A549 (cell line): Measurements from ENCODE around the gene NUP58. TPM values are rescaled to one million over a fixed set of nuclear protein-coding genes. Genes with fewer than 3 reads are reported as not detected.
"Not testable (repeated sequence)": the region's sequence is repeated elsewhere in the genome, so short reads cannot be mapped to it uniquely, and the experiment has no call there.

Experiments used
- ATAC-seq, 2 experiments: fragments of 200-7000 bp in 1 of 2; fragments of >200 bp in 1 of 2; cut with Nextera tagmentation in 1 of 2; cut with Tn5 transposase in 1 of 2; 3 replicates each; pipeline versions ENCODE4 v1.8.0 to v1.9.1; 2018 to 2020; ENCODE audit warnings: mild to moderate bottlenecking in 1 of 2, moderate library complexity in 1 of 2
- CTCF ChIA-PET: fragments of 300-600 bp; sonication (Branson Sonifier 250); formaldehyde crosslinking; extraction: SDS; loops from one replicate; lab custom pipeline; 2021; ENCODE audit warnings: antibody characterized with exemption, inconsistent platforms; lab: Yijun Ruan, JAX
- POLR2A ChIA-PET: fragments of 350-600 bp; formaldehyde crosslinking; extraction: SDS; loops from one replicate; lab custom pipeline; 2021; ENCODE audit warnings: antibody characterized with exemption, inconsistent platforms; lab: Yijun Ruan, JAX
- DNase-seq, 2 experiments: peaks; one replicate each; pipeline versions ENCODE4 v3.0.0 to v3.0.0-alpha.2; 2011 to 2016; ENCODE audit warnings: low read depth in 1 of 2, low spot score in 1 of 2
- FAIRE-seq: peaks from 2 replicates; lab custom pipeline; 2011; peaks lifted over from hg19 to GRCh38; lab: Jason Lieb, UNC
- H3K27ac ChIP-seq, 2 experiments: fragments of >200 bp; sonication (Bioruptor Twin); formaldehyde crosslinking; 3 replicates each; pipeline ENCODE4 v1.5.1; 2016 to 2017
- H3K4me1 ChIP-seq: fragments of >200 bp; sonication (Bioruptor Twin); formaldehyde crosslinking; 3 replicates; pipeline ENCODE4 v1.6.1; 2016
- H3K4me2 ChIP-seq: fragments of >200 bp; sonication (Bioruptor Twin); formaldehyde crosslinking; 3 replicates; pipeline ENCODE4 v1.6.1; 2016
- H3K4me3 ChIP-seq: fragments of >200 bp; sonication (Bioruptor Twin); formaldehyde crosslinking; 3 replicates; pipeline ENCODE4 v1.5.1; 2016
- H3K9me3 ChIP-seq: fragments of >200 bp; sonication (Bioruptor Twin); formaldehyde crosslinking; 3 replicates; pipeline ENCODE4 v1.6.1; 2016
- ATOH8 ChIP-seq: fragments of 250-450 bp; sonication (Bioruptor Pico); IDR thresholded peaks from 2 replicates; pipeline ENCODE4 v1.5.0; 2020; ENCODE audit warnings: low read depth, mild to moderate bottlenecking, moderate library complexity
- CBX8 ChIP-seq: fragments of 200-600 bp; sonication (generic); IDR thresholded peaks from 2 replicates; pipeline ENCODE4 v1.6.1; 2016
- CEBPB ChIP-seq, 2 experiments: fragments of >200 bp in 1 of 2; sonication (Bioruptor Twin) in 1 of 2; formaldehyde crosslinking in 1 of 2; IDR thresholded peaks; 2 replicates each; pipeline ENCODE4 v1.6.1; 2012 to 2016
- CHD2 ChIP-seq: fragments of 150-350 bp; IDR thresholded peaks from 2 replicates; pipeline ENCODE4 v1.6.1; 2014; ENCODE audit warnings: low read length; ENCODE audit not compliant: partially characterized antibody
- E2F6 ChIP-seq: IDR thresholded peaks from 2 replicates; pipeline ENCODE4 v1.6.1; 2012; ENCODE audit warnings: low read depth, borderline replicate concordance
- EHF ChIP-seq: fragments of 250-450 bp; sonication (Bioruptor Pico); IDR thresholded peaks from 2 replicates; pipeline ENCODE4 v1.5.0; 2020; ENCODE audit warnings: mild to moderate bottlenecking
- EHMT2 ChIP-seq: fragments of 200-600 bp; sonication (generic); IDR thresholded peaks from 2 replicates; pipeline ENCODE4 v1.6.1; 2016; ENCODE audit warnings: antibody characterized with exemption, low read depth, mild to moderate bottlenecking, moderate library complexity
- ESRRA ChIP-seq: fragments of 150-350 bp; IDR thresholded peaks from 2 replicates; pipeline ENCODE4 v1.6.1; 2014; ENCODE audit warnings: mild to moderate bottlenecking, low read length, borderline replicate concordance
- GATA3 ChIP-seq: IDR thresholded peaks from 2 replicates; pipeline ENCODE4 v1.6.1; 2012; ENCODE audit warnings: borderline replicate concordance
- HOXB5 ChIP-seq: fragments of 250-450 bp; sonication (Bioruptor Pico); IDR thresholded peaks from 2 replicates; pipeline ENCODE4 v1.5.0; 2020; ENCODE audit warnings: mild to moderate bottlenecking, moderate library complexity
- JUN ChIP-seq, 2 experiments: fragments of >200 bp; sonication (Bioruptor Twin); formaldehyde crosslinking; IDR thresholded peaks; 2 replicates in 1 of 2; 3 replicates in 1 of 2; pipeline ENCODE4 v1.6.1; 2016 to 2017
- KDM5A ChIP-seq: fragments of 200-600 bp; sonication (generic); IDR thresholded peaks from 2 replicates; pipeline ENCODE4 v1.6.1; 2016; ENCODE audit warnings: antibody characterized with exemption, mild to moderate bottlenecking
- MAX ChIP-seq: IDR thresholded peaks from 2 replicates; pipeline ENCODE4 v1.6.1; 2012
- MAZ ChIP-seq: fragments of 150-350 bp; IDR thresholded peaks from 2 replicates; pipeline ENCODE4 v1.6.1; 2014; ENCODE audit warnings: antibody characterized with exemption, low read depth, low read length, borderline replicate concordance
- NFE2L2 ChIP-seq: fragments of 150-350 bp; conservative IDR thresholded peaks from 2 replicates; pipeline ENCODE4 v1.6.1; 2014; ENCODE audit warnings: low read length
- PHF8 ChIP-seq: fragments of 200-600 bp; sonication (generic); IDR thresholded peaks from 2 replicates; pipeline ENCODE4 v1.6.1; 2016; ENCODE audit warnings: low read depth, mild to moderate bottlenecking, antibody characterized with exemption, moderate library complexity, borderline replicate concordance
- RNF2 ChIP-seq: fragments of 200-600 bp; sonication (generic); IDR thresholded peaks from 2 replicates; pipeline ENCODE4 v1.6.1; 2016; ENCODE audit warnings: low read depth, mild to moderate bottlenecking, antibody characterized with exemption, moderate library complexity, borderline replicate concordance
- TFCP2L1 ChIP-seq: fragments of 250-450 bp; sonication (Bioruptor Pico); IDR thresholded peaks from 2 replicates; pipeline ENCODE4 v1.5.0; 2021; ENCODE audit warnings: mild to moderate bottlenecking
- USF2 ChIP-seq: fragments of 450-650 bp; IDR thresholded peaks from 2 replicates; pipeline ENCODE4 v1.6.1; 2014; ENCODE audit warnings: antibody characterized with exemption
- ZC3H11A ChIP-seq: fragments of 450-650 bp; IDR thresholded peaks from 2 replicates; pipeline ENCODE4 v1.6.1; 2014; ENCODE audit warnings: antibody characterized with exemption, mild to moderate bottlenecking
- WGBS: methylation state at CpG from one replicate; pipeline ENCODE4 v1.1.6; 2017; ENCODE audit errors: missing lambda C conversion rate; 5-methylcytosine and 5-hydroxymethylcytosine counted together
- polyA plus RNA-seq, 4 experiments: library from polyadenylated mRNA; depleted of rRNA in 3 of 4; stranded (reverse); fragments of >200 nt; fragmentation: RNase III in 1 of 4; extraction: RNeasy Plus Mini Kit Qiagen cat#74134 plus additional on column Dnase treatment in 1 of 4; gene quantifications; 2 replicates in 3 of 4; 3 replicates in 1 of 4; pipeline ENCODE4 v1.2.3, GENCODE V29; 2011 to 2017

The NUP58 gene
- polyA plus RNA-seq, 2 of the 4 experiments (the other 2 are of a cell fraction) = 19.6 to 55.6 TPM

- ChIA-PET POLR2A (no interaction called here), CTCF (interaction anchor here (0.9 to 1.6 kb wide), 2 partner anchors 10 to 22 kb away, joined by 3 to 5 read pairs; no protein-coding TSS in a partner anchor)
- 39% methylated on average over 3 of the region's 4 CpGs for WGBS
- Histone ChIP-seq H3K4me2 (no peak overlapping the region), H3K4me1 (no peaks in the 10 kb centered on the region), H3K9me3 (no peaks in the 10 kb centered on the region), H3K27ac (no peak overlapping the region), H3K4me3 (no peak overlapping the region)
- FAIRE-seq (no peak), DNase-seq (no peak), ATAC-seq (no peak)
- no peak for TF ChIP-seq RNF2
Observed at GRCh38 chr13:25353344-25353743, 51.9 kb downstream of the NUP58 start.

- H3K4me3 ChIP-seq = no peak overlapping the region
- no peak overlapping the region for H3K4me2 ChIP-seq
- FAIRE-seq = no peak
- ATAC-seq = no peak
- H3K4me1 ChIP-seq = no peaks in the 10 kb centered on the region
- ChIA-PET POLR2A (no interaction called here), CTCF (no interaction called here)
- WGBS = 33% methylated on average over 6 of the region's 6 CpGs
- H3K9me3 ChIP-seq = no peaks in the 10 kb centered on the region
- DNase-seq = no peak
- H3K27ac ChIP-seq = no peak overlapping the region
- TF ChIP-seq ESRRA (no peak), CBX8 (no peak)
Observed at GRCh38 chr13:25354377-25354776, 53.0 kb downstream of the NUP58 start.

- FAIRE-seq, ATAC-seq, H3K4me3 ChIP-seq, H3K4me2 ChIP-seq, H3K27ac ChIP-seq, DNase-seq, H3K9me3 ChIP-seq, POLR2A ChIA-PET, H3K4me1 ChIP-seq: not testable (repeated sequence)
- 70% methylated on average over 6 of the region's 6 CpGs for WGBS
- CTCF ChIA-PET = interaction anchor here (0.8 kb wide), 1 partner anchor 15 kb away, joined by 3 read pairs; no protein-coding TSS in a partner anchor
- peak; percentile 56 for TF ChIP-seq ZC3H11A
Observed at GRCh38 chr13:25360443-25360842, 59.0 kb downstream of the NUP58 start.

- FAIRE-seq (no peak), ATAC-seq (no peak)
Observed at GRCh38 chr13:25365720-25366235, 64.4 kb downstream of the NUP58 start.

GRCh38 chr13:25371158-25371874 is 69.9 kb downstream of the NUP58 start:
- 0 out of 6 replicates have a peak overlapping the region, but pooled peaks of 1 of the 2 experiments have one; percentile 23 for H3K27ac ChIP-seq
- H3K9me3 ChIP-seq = no peaks in the 10 kb centered on the region
- H3K4me2 ChIP-seq = peak overlapping the region; percentile 96
- H3K4me3 ChIP-seq = peak overlapping the region; percentile 51
- CTCF ChIA-PET = no interaction called here
- no peak for FAIRE-seq
- no peak for ATAC-seq
- DNase-seq = no peak
- 52% methylated on average over 18 of the region's 20 CpGs for WGBS
- POLR2A ChIA-PET = no interaction called here
- no peaks in the 10 kb centered on the region; the same call in 2 of the 3 replicates for H3K4me1 ChIP-seq
- TF ChIP-seq USF2 = no peak
- TF ChIP-seq MAZ = no peak
- TF ChIP-seq EHMT2 = no peak
- no peak for TF ChIP-seq TFCP2L1 (CRISPR knock-in tag)
- TF ChIP-seq CEBPB (IDR thresholded peaks at IDR 0.05) = no peak
- TF ChIP-seq NFE2L2 = no peak
- no peak for TF ChIP-seq E2F6
- TF ChIP-seq MAX = no peak
- TF ChIP-seq JUN (IDR thresholded peaks at IDR 0.05) = no peak
- no peak for TF ChIP-seq GATA3
- no peak for TF ChIP-seq KDM5A
- no peak for TF ChIP-seq PHF8
- TF ChIP-seq HOXB5 = no peak
- no peak for TF ChIP-seq RNF2

More at GRCh38 chr13:25365720-25366235, 64.4 kb downstream of the NUP58 start:
- ChIA-PET CTCF (interaction anchor here (0.9 to 3.5 kb wide), 2 partner anchors 10 to 14 kb away, joined by 3 to 16 read pairs; no protein-coding TSS in a partner anchor), POLR2A (no interaction called here)
- TF ChIP-seq CHD2 = no peak
- TF ChIP-seq EHF (CRISPR knock-in tag) = no peak
- no peak for TF ChIP-seq ATOH8 (CRISPR knock-in tag)
- TF ChIP-seq USF2 = no peak
- Histone ChIP-seq H3K9me3 (no peaks in the 10 kb centered on the region), H3K4me1 (no peaks in the 10 kb centered on the region), H3K27ac (no peak overlapping the region), H3K4me3 (no peak overlapping the region), H3K4me2 (no peak overlapping the region)
- 73% methylated on average over 27 of the region's 32 CpGs for WGBS
- no peak for DNase-seq
